GM03348 (cell line): ENCODE measurements around the gene GGT6.

Experiments
- DNase-seq: peaks from one replicate; pipeline ENCODE4 v3.0.0; 2012; ENCODE audit warnings: low spot score

GGT6 gene

GRCh38 chr17:4551141-4551540 lies 9.2 kb downstream of the GGT6 start:
- no peak for DNase-seq

- DNase-seq: no peak
Observed at GRCh38 chr17:4550534-4551039, 9.8 kb downstream of the GGT6 start.

GRCh38 chr17:4549781-4550533 lies 10.4 kb downstream of the GGT6 start:
- DNase-seq: no peak

GRCh38 chr17:4548721-4549531 lies 11.5 kb downstream of the GGT6 start:
- no peak for DNase-seq

- no peak for DNase-seq
Observed at GRCh38 chr17:4548061-4548461, 12.3 kb downstream of the GGT6 start.

- no peak for DNase-seq
Observed at GRCh38 chr17:4547118-4547906, 13.1 kb downstream of the GGT6 start.

GRCh38 chr17:4545217-4545951 lies 15.0 kb downstream of the GGT6 start:
- no peak for DNase-seq

- DNase-seq: no peak
Observed at GRCh38 chr17:4544951-4545216, 15.5 kb downstream of the GGT6 start.

GRCh38 chr17:4544135-4544950 lies 16.0 kb downstream of the GGT6 start:
- DNase-seq: no peak

- no peak for DNase-seq
Observed at GRCh38 chr17:4543557-4544026, 16.8 kb downstream of the GGT6 start.

- DNase-seq: no peak
Observed at GRCh38 chr17:4542726-4543191, 17.6 kb downstream of the GGT6 start.

GRCh38 chr17:4542003-4542725 lies 18.2 kb downstream of the GGT6 start:
- DNase-seq: no peak

GRCh38 chr17:4541328-4542002 lies 18.9 kb downstream of the GGT6 start:
- DNase-seq: no peak

GRCh38 chr17:4540687-4541327 lies 19.6 kb downstream of the GGT6 start:
- no peak for DNase-seq

- no peak for DNase-seq
Observed at GRCh38 chr17:4540224-4540651, 20.1 kb downstream of the GGT6 start.

- DNase-seq: no peak
Observed at GRCh38 chr17:4539576-4540223, 20.7 kb downstream of the GGT6 start.

GRCh38 chr17:4539025-4539424 lies 21.4 kb downstream of the GGT6 start:
- no peak for DNase-seq

GRCh38 chr17:4538236-4539002 lies 22.0 kb downstream of the GGT6 start:
- no peak for DNase-seq
